H1 (cell line): Measurements from ENCODE around the gene LDHB.

Source experiments
- CEBPB ChIP-seq: IDR thresholded peaks from 2 replicates; pipeline ENCODE4 v1.6.1; 2012; ENCODE audit warnings: low read depth, low read length
- CTCF ChIP-seq, 3 experiments: IDR thresholded peaks; 1 replicate in 2 of 3; 2 replicates in 1 of 3; pipeline versions ENCODE4 v1.5.1 to v1.6.1; 2011; ENCODE audit warnings: low read length in 3 of 3, mild to moderate bottlenecking in 3 of 3, inconsistent platforms in 2 of 3, low read depth in 1 of 3, moderate library complexity in 1 of 3; ENCODE audit not compliant: insufficient read depth in 1 of 3; ENCODE audit errors: control extremely low read depth in 1 of 3
- EP300 ChIP-seq, 2 experiments: IDR thresholded peaks; 1 replicate in 1 of 2; 2 replicates in 1 of 2; pipeline ENCODE4 v1.6.1; 2011 to 2012; ENCODE audit warnings: low read depth in 2 of 2, low read length in 2 of 2, mild to moderate bottlenecking in 2 of 2, borderline replicate concordance in 1 of 2, inconsistent platforms in 1 of 2, moderate library complexity in 1 of 2
- MAX ChIP-seq: IDR thresholded peaks from 2 replicates; pipeline ENCODE4 v1.6.1; 2012; ENCODE audit warnings: inconsistent platforms
- POLR2A ChIP-seq, 2 experiments: IDR thresholded peaks; 1 replicate in 1 of 2; 2 replicates in 1 of 2; pipeline ENCODE4 v1.6.1; 2011; ENCODE audit warnings: low read depth in 2 of 2, low read length in 2 of 2, mild to moderate bottlenecking in 2 of 2; ENCODE audit errors: control extremely low read depth in 1 of 2
- RAD21 ChIP-seq, 2 experiments: IDR thresholded peaks in 1 of 2; conservative IDR thresholded peaks in 1 of 2; 2 replicates each; pipeline ENCODE4 v1.6.1; 2011; ENCODE audit warnings: low read depth in 2 of 2, low read length in 2 of 2, improper control_type of control experiment in 1 of 2, inconsistent platforms in 1 of 2, mild to moderate bottlenecking in 1 of 2, moderate library complexity in 1 of 2
- RFX5 ChIP-seq: IDR thresholded peaks from 2 replicates; pipeline ENCODE4 v1.6.1; 2011; ENCODE audit warnings: low read depth, low read length, improper control_type of control experiment, borderline replicate concordance
- TEAD4 ChIP-seq: IDR thresholded peaks from 2 replicates; pipeline ENCODE4 v1.6.1; 2012; ENCODE audit warnings: low read depth, low read length, inconsistent platforms, mixed read lengths

GRCh38 chr12:21585485-21585884 lies 72.2 kb downstream of the LDHB start:
- no peak for TF ChIP-seq RFX5
- no peak for TF ChIP-seq RAD21 (IDR thresholded peaks at IDR 0.05 in 1 of 2, conservative IDR thresholded peaks at IDR 0.05 in 1 of 2; ENCODE audit: low read depth in 2 of 2, low read length in 2 of 2)
- TF ChIP-seq TEAD4: no peak
- TF ChIP-seq CTCF (IDR thresholded peaks at IDR 0.05; ENCODE audit: control extremely low read depth in 1 of 3, insufficient read depth in 1 of 3, low read depth in 1 of 3, low read length in 3 of 3): no peak
- TF ChIP-seq EP300 (IDR thresholded peaks at IDR 0.05; ENCODE audit: borderline replicate concordance in 1 of 2, low read depth in 2 of 2, low read length in 2 of 2): no peak
- no peak for TF ChIP-seq MAX
- TF ChIP-seq CEBPB: no peak
- no peak for TF ChIP-seq POLR2A (IDR thresholded peaks at IDR 0.05; ENCODE audit: control extremely low read depth in 1 of 2, low read depth in 2 of 2, low read length in 2 of 2)
